HG03571 (cell line): ENCODE data around the gene GARIN1A.
"Not testable (repeated sequence)": the region's sequence is repeated elsewhere in the genome, so short reads cannot be mapped to it uniquely, and the experiment has no call there.

ENCODE experiments used
- ATAC-seq: cut with Tn5 transposase; IDR thresholded peaks from one replicate; pipeline ENCODE4 v1.9.1; 2021; ENCODE audit not compliant: unreplicated experiment

GARIN1A gene

DNA sequence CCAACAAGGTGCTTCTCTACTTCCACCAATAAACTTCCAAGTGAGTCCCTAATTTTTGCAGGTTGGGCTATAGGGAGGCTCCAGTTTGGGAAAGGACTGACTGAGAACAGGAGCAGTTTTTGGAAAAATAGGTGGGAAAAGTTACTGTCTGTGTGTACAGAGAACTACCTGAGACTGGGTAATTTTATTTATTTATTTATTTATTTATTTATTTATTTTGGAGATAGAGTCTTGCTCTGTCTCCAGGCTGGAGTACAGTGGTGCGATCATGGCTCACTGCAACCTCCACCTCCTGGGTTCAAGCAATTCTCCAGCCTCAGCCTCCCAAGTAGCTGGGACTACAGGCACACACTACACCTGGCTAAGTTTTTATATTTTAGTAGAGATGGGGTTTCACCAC, 11.2 kb downstream of the GARIN1A start:
- ATAC-seq = not testable (repeated sequence)

DNA sequence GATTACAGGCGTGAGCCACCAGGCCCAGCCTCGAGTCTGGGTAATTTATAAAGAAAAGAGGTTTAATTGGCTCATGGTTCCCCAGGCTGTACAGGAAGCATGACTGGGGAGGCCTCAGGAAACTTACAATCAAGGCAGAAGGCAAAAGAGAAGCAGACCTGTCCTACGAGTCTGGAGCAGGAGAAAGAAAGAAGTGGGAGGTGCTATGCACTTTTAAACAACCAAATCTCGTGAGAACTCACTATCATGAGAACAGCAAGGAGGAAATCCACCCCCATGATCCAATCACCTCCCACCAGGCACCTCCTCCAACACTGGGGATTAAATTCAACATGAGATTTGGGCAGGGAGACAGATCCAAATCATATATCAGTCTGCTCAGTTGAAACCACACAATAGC, 11.6 kb downstream of the GARIN1A start:
- not testable (repeated sequence) for ATAC-seq

DNA sequence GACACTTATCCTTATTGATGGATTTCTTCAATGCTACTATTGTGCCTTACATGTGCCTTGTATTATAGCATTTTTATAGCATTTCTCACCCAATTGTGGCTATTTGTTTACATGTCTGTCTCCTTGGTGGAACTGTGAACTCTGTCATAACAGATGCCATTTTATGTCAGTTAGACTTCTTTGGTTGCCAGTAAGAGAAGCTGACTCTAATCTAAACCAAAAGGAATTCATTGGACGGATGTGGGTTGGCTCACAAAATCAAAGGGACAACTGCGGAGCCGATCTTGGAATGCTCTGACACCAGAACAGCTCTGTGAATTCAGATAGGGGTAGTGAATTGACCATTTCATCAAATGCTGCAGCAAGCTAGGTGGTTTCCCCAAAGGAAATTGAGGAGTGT, 15.0 kb downstream of the GARIN1A start:
- ATAC-seq = no peak

DNA sequence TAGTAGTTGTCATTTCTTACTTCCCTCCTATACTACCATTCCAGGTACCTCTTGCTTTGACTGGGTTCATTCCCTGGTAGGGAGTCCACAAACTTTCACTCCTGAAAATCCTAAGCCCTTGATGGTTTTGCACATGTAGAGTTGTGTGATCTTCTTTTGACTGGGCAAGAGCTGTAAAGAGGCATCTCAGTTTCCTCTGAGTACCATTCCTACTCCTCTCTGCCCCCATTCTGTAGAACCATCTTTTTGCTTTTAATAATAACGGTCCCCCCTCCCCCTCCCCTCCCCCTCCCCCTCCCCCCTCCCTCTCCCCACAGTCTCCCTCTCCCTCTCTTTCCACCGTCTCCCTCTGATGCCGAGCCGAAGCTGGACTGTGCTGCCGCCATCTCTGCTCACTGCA, 16.4 kb downstream of the GARIN1A start:
- no peak for ATAC-seq

DNA sequence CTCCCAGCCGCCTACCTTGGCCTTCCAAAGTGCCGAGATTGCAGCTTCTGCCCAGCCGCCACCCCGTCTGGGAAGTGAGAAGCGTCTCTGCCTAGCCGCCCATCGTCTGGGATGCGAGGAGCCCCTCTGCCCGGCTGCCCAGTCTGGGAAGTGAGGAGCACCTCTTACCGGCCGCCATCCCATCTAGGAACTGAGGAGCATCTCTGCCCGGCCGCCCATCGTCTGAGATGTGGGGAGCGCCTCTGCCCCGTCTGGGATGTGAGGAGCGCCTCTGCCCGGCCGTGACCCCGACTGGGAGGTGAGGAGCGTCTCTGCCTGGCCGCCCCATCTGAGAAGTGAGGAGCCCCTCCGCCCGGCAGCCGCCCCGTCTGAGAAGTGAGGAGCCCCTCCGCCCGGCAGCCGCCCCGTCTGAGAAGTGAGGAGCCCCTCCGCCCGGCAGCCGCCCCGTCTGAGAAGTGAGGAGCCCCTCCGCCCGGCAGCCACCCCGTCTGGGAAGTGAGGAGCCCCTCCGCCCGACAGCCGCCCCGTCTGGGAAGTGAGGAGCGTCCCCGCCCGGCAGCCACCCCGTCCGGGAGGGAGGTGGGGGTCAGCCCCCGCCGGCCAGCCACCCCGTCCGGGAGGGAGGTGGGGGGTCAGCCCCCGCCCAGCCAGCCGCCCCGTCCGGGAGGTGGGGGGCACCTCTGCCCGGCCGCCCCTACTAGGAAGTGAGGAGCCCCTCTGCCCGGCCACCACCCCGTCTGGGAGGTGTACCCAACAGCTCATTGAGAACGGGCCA, 17.3 kb downstream of the GARIN1A start:
- not testable (repeated sequence) for ATAC-seq

DNA sequence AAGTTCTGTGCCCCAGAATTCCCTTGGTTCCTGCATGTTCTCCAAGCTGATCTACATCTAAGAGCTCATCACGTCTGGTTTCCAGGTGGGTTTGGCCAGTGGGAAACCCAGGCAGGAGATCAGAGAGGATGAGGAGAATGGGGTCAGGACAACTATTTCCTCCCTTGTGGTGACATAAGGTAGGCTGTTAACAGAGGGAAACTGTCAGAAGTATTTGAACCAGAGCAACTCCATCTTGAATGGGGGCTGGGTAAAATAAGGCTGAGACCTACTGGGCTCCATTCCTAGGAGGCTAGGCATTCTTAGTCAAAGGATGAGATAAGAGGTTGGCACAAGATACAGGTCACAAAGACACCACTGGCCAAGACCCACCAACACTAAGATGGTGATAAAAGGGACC, 19.1 kb downstream of the GARIN1A start:
- ATAC-seq = no peak

DNA sequence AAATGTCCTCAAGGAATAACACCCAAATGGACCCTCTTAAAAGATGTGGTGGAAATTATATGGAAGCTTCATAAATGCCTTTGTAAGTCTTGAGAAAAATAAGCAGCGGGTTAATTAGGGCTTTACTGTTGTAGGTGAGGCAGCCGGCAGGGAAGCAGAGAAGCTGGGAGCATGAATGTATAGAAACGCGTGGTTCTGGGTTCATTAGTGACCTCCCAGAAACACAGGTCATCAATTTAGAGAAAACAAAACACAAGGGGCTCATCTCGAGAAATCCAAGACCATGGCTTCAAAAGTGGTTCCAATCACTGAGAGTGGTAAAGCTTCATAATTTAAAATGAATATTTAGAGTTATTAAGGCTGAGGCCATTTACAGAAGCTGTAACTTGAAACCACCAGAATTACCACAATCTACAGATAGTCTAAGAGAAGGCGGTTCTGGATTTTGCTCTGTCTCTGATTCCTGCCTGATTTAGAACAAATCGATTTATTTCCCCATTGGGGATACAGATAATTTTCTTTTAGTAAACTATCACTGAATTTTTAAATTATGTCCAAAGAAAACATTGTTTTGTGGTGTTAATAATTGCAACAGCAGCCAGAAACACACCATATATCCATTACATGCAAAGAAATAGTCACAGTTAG, 20.7 kb downstream of the GARIN1A start:
- no peak for ATAC-seq

DNA sequence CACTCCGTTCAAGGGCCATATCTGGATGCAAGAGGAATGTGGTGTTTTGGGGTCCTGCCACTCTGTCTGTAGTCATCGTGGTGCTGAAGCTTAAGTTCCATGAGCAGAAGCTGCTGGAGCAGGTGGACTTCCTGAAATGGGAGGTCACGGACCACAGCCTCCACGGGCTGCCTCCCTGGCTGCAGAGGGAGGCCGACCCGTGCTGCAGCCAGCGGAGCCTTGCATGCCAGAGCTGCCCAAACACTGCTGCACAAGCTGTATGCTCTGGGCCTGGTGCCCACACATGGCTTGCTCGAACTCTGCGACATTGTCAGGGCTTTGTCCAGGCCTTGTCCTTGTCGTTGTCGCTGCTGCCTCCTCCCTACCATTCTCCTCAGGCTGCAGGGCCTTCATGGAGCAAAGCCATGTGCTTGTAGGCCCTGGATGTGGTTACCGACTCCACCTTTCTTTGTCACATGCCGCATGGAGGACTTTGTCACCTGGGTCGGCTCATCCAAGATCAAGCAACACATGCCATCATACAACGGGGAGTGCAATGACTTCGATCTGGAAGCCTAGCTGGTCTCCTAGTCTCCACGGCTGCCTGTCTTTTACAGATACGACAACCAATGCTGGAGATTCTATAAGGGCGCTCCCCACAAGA, 21.4 kb downstream of the GARIN1A start:
- ATAC-seq = no peak

DNA sequence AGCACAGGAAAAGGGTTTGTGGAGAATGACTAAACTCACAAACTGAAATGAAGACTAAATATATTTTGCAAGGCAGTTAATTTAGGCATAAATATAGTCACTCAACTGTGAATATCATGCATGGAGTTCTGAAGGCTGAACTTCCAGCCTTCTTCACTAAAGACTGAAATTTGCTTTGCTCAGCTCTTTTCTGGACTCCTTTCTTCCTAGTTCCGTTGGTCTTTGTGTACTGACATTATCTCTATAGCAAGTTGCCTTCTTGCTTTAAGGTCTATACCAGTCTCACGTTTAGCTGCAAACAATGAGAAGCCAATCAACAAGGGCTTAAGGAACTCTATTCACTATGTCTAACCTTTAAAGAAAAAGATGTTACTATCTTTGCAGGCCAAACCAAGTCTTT, 22.6 kb downstream of the GARIN1A start:
- ATAC-seq = no peak

DNA sequence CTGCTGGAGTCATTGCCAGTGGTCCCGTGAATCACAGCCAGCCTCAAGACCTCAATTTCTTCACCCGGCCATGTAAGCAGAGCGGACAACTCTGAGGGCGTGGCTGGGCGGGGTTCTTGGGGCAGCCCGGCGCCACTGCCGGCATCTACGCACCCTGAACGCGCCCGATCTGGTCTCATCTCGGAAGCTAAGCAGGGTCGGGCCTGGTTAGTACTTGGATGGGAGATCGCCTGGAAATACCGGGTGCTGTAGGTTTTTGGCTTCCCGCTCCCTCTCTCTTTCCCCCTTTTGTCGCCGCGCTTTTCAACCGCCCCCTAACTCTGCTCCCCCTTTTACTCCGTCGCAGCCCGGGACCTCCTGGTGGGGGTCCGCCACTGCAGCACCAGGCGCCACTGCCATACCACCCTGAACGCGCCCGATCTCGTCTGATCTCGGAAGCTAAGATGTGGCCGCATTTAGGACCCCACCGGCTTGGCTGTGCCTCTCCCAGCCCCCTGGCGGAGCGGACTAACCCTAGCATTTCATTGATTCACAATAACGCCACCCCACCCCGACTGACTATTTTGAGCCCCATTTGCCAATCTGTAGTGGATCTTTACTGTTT, 25.3 kb downstream of the GARIN1A start:
- ATAC-seq = no peak

DNA sequence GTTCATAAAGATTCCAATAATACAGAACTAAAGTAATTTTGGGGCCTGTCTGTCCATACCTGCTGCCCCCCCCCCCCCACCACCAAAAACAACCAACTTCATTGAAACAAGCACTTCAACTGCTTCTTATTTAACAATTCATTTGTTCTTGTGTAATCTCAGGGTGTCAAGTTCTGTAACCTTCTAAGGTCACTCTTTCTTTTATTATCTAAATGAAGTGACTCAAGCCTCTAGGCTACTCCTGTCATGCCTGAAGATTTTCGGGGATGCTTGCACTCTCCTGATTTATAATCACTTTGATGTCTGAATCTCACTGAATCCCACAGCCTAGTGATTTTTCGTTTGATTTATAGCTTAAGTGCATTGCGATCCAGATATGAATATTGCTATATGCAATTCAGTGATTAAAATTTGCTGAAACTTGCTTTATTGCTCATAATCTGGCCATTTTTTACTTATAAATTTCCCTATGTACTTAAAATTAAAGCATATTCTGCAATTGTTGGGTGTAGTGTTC, 27.2 kb downstream of the GARIN1A start:
- ATAC-seq = no peak

DNA sequence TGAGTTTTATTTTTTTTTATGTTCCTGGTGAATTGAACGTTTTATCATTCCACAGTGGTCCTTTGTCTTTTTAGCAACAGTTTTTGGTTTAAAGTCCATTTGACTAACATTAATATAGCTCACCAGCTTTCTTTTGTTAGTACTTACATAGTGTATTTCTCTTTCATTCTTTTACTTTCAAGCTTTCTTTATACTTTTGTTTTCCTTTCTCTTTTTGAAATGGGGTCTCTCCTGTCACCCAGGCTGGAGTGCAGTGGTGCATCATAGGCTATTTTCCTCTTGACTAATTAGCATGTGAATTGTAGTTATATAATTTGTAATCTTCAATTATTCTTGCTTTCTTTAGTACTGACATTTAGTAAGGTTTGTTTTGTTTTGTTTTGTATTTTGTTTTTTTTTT, 27.8 kb downstream of the GARIN1A start:
- ATAC-seq = no peak

DNA sequence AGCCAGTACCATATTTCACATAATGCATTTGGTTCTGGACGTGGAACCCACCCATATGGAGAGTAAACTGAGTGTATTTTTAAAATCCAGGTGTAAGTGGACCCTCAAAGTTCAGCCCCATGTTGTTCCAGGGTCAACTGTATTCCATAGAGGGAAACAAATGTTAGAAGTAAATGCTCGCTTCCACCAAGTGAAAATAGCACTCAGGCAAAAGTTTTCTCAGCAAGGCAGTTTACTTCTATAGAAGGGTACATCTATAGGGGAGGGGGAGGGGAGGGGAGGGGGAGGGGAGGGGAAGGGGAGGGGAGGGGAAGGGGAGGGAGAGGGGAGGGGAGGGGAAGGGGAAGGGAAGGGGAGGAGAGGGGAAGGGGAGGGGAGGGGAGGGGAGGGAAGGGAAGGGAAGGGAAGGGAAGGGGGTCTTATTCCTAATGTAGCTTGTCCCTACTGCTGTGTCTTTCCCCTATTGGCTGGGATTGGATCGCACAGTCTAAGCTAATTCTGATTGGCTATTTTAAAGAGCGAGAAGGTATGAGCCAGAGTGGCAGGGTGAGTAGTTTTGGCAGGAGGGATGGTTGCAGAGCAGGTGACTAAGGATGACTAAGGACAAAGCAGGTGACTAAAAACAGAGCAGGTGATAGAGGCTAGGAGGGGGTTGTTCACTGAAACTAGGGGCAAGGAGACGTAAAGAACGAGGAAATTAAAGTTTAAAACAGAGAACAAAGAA, 29.1 kb downstream of the GARIN1A start:
- no peak for ATAC-seq

DNA sequence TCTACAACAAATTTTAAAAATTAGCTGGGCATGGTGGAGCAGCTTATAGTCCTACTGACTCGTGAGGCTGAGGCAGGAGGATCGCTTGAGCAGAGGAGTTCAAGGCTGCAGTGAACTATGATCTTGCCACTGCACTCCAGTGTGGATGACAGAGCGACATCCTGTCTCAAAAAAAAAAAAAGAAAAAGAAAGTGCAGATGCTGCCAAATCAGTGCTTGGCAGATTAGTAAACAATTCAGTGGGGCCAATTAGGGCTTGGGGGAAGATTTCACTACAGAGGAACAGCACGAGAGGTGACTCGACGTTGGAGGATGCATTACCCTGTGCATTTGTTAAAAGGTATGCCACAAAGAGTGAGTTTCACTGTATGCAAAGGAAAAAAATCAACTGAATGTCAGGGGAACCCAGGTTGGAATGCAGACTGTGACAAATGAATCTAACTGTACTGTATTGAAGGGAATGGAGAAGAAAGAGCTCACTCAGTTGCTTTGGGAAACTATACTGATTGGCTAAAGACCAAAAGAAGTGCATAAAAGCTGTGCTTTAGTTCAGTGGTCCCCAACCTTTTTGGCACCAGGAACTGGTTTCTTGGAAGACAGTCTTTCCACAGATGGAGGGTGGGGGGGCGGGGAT, 31.6 kb downstream of the GARIN1A start:
- ATAC-seq = no peak

DNA sequence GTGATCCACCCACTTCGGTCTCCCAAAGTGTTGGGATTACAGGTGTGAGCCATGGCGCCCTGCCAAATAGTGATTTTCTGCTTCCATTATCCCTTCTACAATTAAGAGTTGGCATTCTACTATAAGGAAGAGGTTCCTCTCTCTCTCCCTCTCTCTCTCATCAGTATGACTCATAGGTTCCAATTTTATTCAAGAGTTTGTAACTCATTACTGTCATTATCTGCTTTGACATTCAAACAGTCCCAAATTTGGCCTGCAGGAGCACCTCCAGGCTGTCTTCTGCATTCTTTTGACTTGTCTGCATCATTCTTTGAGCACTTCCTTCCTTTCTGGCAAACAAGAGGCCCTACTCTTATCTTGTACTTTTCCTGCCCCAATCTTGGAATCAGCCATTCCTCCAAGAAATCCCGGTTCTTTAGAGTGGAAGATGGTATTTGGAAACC, 33.8 kb downstream of the GARIN1A start:
- ATAC-seq = no peak

DNA sequence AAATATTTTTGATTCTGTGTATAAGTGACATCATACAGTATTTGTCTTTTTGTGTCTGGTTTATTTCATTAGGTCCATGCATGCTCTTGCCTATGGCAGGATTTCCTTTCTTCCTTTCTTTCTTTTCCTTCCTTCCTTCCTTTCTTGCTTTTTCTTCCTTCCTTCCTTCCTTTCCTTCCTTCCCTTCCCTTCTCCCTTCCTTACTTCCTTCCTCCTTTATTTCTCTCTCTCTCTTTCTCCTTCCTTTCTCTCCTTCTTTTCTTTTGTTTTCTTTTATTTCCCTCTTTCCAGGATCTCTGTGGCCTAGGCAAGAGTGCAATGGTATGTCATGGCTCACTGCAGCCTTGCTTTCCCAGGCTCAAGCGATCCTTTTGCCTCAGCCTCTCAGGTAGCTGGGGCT, 35.7 kb downstream of the GARIN1A start:
- no peak for ATAC-seq

DNA sequence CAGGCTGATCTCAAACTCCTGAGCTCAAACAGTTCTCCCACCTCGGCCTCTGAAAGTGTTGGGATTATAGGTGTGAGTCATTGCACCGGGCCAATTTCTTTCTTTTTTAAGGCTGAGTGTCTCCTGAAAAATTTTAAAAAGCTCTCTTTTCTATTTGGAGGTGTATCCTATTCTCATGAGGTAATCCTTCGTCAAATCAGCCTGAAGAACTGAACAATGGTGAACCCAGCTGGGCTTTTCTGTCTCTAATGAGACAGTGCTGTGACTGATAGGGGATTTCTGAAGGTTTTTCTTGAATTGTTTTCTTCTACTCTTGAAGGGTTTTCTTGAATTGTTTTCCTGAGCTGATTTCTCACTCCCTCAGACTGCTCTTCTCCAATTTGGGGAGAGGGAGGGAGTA, 36.1 kb downstream of the GARIN1A start:
- no peak for ATAC-seq

DNA sequence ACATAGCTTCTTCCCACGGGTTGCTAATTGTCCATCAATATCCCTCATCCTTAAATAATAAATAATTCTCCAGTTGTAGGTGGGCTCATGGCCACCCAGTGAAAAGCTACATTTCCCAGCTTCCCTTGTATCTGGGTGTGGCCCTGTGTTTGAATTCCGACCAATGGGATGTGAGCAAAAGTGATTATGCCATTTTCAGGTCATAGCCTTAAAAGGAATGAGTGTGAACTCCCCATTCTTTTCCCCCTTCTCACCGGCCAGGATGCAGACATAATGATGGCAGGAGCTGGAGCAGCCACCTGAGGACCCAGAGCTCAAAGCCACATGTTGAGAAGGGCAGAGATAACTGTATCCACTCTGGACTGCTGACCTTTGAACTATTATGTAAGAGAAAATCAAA, 36.7 kb downstream of the GARIN1A start:
- ATAC-seq = no peak

DNA sequence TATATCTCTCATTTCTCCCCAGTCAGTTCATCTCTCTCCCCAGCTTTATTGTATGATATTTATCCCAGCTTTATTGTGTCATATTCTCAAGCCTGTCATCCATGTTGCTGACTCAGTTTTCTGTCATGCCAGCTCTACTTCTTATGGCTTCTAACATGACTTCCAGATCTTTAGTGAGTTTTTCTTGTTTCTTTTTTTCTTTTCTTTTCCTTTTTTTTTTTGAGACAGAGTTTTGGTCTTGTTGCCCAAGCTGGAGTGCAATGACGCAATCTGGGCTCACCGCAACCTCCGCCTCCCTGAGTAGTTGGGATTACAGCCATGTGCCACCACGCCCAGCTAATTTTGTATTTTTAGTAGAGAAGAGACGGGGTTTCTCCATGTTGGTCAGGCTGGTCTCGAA, 38.4 kb downstream of the GARIN1A start:
- no peak for ATAC-seq

DNA sequence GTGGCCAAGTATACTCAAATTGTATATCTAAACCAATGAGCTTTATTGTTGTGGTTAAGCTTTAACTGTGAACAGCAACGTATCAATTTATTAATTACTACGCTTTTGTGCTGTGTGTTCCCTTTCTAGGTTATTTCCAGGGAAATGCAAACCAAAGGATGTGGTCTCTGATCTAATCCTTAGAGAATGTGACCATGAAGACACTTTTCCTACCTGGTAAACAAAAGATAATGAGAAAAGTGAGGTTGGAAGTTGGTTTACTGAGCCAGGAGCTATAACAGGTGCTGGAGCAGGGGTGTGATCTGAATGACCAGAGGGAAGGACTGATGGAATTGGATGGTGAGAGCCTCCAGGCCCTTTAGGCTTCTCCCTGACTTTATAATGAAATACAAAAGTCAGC, 41.7 kb downstream of the GARIN1A start:
- ATAC-seq = no peak
